GM19351 (cell line): ENCODE results near the gene PDGFB.
"Not testable (repeated sequence)": the region's sequence is repeated elsewhere in the genome, so short reads cannot be mapped to it uniquely, and the experiment has no call there.

Experiments
- ATAC-seq: cut with Tn5 transposase; IDR thresholded peaks from one replicate; pipeline ENCODE4 v1.9.1; 2021; ENCODE audit warnings: mild to moderate bottlenecking, moderate library complexity; ENCODE audit not compliant: unreplicated experiment

PDGFB gene

DNA sequence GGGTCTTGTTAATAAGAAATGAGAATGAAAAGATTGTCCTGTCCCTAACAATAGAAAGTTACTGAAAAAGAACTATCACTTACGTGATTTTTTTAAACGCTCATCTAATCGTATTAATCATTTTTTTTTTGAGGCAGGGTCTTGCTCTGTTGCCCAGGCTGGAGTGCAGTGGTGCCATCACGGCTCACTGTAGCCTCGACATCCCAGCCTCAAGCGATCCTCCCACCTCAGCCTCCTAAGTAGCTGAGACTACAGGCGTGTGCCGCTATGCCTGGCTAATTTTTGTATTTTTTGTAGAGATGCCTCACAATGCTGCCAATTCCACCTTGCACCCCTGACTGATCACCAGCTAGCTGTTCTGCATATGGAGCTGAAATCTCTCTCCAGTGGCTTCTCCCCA, 15.7 kb downstream of the PDGFB start:
- no peak for ATAC-seq

DNA sequence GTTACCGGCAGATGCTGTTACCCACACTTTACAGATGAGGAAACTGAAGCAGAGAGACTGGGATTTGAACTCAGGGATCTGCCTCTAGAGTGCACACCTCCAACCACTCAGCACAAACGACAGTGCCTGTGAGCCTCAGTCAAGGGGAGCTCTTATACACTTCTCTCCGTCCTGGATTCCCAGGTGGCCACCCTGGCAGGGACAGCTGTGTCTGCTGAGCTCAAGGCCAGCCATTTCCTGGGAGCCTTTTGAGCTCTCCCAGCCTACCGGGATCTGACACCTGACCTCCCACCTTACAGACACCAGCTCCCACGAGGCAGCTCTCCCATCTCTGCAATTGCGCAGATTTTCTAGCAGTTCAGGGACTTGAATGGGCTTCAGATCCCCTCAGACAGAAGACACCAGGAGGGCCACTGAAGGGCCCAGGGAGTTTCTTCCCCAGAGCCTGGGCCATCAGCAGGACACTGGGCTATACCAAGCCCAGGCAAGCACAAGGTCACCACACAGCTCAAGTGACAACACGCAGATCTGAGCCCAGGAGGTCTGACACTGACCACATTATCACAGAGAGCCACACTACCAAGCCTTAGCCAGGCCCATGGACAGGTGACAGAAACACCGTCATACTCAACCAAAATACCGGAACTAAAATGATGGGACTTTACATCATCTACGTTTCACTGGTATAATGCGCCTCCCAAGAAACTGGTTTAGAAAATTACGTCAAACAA, 17.1 kb downstream of the PDGFB start:
- ATAC-seq: no peak

DNA sequence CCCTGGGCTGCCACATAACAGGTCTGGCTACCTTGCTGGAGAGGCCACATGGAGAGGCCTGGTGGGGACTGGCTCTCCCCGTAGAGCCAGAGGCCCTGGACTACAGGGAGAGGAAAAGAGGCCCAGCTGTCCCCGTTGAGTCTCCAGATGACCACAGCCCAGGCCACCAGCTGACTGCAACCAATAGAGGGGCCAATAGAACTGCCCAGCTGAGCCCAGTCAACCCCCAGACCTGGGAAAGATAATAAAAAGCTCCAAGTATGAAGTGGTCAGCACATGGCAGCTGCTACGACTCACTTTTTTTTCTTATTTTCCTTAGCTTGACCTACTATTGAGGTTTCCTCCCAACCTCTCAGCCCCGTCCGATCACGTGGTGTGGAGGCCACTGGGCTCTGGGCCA, 18.4 kb downstream of the PDGFB start:
- ATAC-seq: no peak

GRCh38 chr22:39225591-39225990, 19.2 kb downstream of the PDGFB start:
- ATAC-seq: no peak

- no peak for ATAC-seq
These were observed 20.2 kb downstream of the PDGFB start for GRCh38 chr22:39224550-39224949.

DNA sequence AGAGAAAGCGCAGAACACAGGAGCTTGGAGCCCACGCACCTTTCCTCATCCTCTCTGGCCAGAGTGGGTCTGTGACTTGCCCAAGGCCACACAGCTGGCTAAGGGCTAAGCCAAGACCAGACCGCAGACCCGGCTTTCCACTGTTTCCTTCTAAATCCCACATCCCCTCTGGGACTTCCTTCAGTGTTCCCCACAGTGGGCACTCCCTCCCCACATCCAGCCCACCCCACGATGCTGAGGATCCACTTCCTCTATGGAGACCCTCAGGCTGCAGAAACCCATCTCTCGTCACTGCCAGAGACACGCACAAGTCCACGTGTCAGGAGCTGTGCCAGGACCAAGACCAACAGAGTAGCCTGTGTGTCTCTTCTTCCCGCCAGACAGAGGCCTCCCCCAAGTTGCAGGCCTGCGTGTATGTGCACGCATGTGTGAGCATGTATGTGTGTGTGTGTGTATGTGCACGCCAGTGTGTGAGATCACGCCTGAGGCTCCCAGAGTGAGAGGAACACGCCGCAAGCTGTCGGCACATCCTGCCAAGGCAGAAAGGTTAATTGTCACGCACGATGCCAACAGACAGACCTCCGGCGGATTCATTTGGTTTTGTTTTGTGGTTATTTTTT, 21.6 kb downstream of the PDGFB start:
- no peak for ATAC-seq

DNA sequence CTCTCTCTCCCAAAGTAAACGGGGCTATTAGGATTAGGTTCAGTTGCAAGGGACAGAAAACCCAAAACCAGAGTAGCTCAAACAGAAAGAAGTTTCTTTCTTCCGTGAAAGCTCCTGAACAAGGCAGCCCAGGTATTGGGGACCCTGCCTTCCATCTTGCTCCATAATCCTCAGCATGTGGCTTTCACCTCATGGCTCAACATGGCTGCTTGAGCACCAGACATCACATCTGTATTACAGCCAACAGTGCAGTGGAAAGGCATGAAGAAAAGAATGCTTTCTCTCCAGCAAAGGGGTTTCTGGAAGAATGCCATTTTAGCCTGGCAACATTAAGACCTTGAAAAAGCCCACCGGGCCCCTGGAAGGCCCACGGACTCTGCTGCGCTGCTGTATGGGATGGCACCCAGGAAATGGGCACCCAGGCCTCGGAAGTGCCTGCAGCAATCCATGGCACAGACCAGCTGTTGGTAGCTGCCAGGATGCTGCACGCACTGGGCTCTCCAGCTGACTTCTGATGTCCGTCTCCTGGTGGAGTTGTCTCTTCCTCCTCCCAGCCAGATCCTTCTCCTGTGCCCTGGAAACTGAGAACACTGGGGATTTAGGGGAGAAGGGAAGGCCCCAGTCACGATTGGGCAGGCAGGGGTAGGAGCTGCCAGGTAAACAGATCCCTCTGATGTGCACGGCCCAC, 22.6 kb downstream of the PDGFB start:
- no peak for ATAC-seq

- ATAC-seq: no peak
These were observed 23.6 kb downstream of the PDGFB start for GRCh38 chr22:39220890-39221850.

DNA sequence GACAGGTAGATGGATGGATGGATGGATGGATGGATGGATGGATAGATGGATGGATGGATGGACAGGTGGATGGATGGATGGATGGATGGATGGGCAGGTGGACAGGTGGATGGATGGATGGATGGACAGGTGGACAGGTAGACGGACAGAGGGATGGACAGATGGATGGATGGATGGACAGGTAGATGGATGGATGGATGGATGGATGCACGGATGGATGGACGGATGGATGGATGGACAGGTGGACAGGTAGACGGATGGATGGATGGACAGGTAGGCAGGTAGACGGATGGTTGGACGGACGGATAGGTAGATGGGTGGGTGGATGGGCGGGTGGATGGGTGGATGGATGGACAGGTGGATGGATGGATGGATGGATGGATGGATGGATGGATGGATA, 24.3 kb downstream of the PDGFB start:
- ATAC-seq: no peak

- ATAC-seq: no peak
These were observed 25.4 kb downstream of the PDGFB start for GRCh38 chr22:39219071-39220039.

DNA sequence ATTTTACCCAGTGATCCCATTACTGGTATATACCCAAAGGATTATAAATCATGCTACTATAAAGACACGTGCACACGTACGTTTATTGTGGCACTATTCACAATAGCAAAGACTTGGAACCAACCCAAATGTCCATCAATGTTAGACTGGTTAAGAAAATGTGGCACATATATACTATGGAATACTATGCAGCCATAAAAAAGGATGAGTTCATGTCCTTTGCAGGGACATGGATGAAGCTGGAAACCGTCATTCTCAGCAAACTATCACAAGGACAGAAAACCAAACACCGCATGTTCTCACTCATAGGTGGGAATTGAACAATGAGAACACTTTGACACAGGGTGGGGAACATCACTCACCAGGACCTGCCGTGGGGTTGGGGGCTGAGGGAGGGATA, 26.4 kb downstream of the PDGFB start:
- not testable (repeated sequence) for ATAC-seq

- no peak for ATAC-seq
These were observed 28.7 kb downstream of the PDGFB start for GRCh38 chr22:39216143-39216490.

GRCh38 chr22:39215426-39216142, 29.2 kb downstream of the PDGFB start:
- no peak for ATAC-seq

DNA sequence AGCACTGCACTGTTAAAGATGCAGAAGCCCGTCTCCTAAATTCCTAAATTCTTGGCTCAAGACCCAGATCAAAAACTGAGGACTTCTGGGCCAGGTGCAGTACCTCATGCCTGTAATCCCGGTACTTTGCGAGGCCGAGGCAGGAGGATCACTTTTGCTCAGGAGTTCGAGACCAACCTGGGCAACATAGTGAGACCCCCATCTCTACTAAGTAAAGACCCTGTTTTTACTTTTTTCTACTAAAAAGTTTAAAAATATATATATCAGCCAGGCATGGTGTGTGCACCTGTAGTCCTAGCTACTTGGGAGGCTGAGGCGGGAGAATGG, 29.7 kb downstream of the PDGFB start:
- ATAC-seq: no peak

- ATAC-seq: no peak
These were observed 30.3 kb downstream of the PDGFB start for GRCh38 chr22:39214383-39215069.

DNA sequence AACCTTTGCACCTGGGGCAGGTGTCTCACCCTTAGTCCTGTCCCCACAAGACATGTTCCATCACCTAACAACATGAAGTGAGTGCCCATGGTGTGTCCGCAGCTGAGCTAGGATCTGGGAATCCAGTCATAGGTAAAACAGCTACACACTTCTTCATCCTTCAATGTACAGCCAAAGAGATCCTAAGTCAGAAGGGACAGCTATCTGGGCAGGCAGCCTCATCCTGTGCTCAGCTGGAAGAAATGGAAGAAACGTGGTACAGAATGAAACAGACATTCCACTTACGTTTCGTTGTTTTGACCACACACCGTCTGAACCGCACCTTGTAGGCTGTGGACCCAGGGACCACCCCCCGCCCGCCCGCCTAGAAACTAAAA, 30.8 kb downstream of the PDGFB start:
- ATAC-seq: no peak

- no peak for ATAC-seq
These were observed 31.9 kb downstream of the PDGFB start for GRCh38 chr22:39212721-39213376.

DNA sequence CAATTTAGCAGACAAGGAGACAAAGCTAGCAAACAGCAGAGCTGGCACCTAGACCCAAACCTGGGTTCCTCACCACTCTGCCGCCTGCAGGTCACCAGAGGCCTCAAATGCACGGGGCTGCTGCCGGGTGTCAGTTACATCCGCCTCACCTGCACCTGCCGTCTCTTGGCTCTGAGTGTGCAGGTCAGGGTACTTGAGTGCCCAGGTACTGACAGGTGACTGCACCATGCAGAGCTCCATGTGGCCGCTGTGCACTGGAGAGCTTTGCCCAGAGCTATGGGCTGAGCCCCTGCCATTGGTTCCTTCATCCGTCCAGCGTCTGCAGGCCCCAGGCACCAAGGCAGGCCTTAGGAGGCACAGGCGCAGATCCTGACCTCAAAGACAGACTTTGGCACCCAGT, 35.0 kb downstream of the PDGFB start:
- no peak for ATAC-seq
